Suppressor macrophage treated with lipopolysaccharide for 4 hours (primary cell): Measurements from ENCODE around the gene GRIN2C.
"Not testable (repeated sequence)": the region's sequence is repeated elsewhere in the genome, so short reads cannot be mapped to it uniquely, and the experiment has no call there.

Source experiments
- DNase-seq: peaks from one replicate; pipeline ENCODE4 v3.0.0-alpha.2; 2020

The GRIN2C gene

DNA sequence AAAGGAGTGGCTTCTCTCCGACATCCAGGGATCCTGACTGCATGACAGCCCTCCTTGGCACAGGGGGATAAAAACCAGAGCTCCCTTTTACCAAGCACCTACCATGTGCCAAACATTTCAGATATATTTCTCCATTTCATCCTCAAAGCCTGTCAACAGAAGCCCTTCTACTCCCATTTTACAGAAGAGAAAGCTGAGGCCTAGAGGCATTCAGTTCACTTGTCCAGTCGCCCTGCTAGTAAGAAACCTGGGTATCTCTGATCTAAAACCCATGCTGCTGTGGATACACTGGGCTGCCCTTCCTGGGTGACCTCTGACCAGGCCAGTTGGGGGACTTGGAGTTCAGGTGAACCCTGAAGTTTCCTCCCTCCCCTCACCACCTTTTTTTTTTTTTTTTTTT lies 19.0 kb upstream of the GRIN2C start:
- DNase-seq, result no peak

- DNase-seq, result no peak
Measured at GRCh38 chr17:74877592-74878548, 18.2 kb upstream of the GRIN2C start.

- DNase-seq, result no peak
Measured at GRCh38 chr17:74875977-74876593, 16.4 kb upstream of the GRIN2C start.

- no peak for DNase-seq
Measured at GRCh38 chr17:74875155-74875976, 15.7 kb upstream of the GRIN2C start.

DNA sequence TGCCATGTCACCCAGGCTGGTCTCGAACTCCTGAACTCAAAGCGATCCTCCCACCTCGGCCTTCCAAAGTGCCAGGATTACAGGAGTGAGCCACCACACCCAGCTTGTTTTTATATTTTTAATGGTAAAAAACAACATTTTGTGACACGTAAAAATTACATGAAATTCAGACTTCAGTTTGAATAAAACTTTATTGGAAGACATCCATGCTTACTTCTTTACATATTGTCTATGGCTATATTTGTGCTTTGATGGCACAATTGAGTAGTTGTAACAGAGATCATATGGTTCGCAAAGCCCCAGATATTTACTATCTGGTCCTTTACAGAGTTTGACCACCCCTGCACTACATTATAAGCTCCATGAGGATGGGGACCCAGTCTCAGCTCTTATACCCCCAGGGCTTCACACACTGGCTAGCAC lies 14.9 kb upstream of the GRIN2C start:
- DNase-seq, result no peak

GRCh38 chr17:74873874-74874614 lies 14.4 kb upstream of the GRIN2C start:
- peak; percentile 40 for DNase-seq

GRCh38 chr17:74873037-74873873 lies 13.6 kb upstream of the GRIN2C start:
- DNase-seq, result peak; percentile 100

GRCh38 chr17:74872313-74873036 lies 12.8 kb upstream of the GRIN2C start, which contains the start of gene FDXR:
FDXR (minus strand) TSS chr17:74872994; CDS start chr17:74872944, 50 bp downstream.
- DNase-seq, result no peak

DNA sequence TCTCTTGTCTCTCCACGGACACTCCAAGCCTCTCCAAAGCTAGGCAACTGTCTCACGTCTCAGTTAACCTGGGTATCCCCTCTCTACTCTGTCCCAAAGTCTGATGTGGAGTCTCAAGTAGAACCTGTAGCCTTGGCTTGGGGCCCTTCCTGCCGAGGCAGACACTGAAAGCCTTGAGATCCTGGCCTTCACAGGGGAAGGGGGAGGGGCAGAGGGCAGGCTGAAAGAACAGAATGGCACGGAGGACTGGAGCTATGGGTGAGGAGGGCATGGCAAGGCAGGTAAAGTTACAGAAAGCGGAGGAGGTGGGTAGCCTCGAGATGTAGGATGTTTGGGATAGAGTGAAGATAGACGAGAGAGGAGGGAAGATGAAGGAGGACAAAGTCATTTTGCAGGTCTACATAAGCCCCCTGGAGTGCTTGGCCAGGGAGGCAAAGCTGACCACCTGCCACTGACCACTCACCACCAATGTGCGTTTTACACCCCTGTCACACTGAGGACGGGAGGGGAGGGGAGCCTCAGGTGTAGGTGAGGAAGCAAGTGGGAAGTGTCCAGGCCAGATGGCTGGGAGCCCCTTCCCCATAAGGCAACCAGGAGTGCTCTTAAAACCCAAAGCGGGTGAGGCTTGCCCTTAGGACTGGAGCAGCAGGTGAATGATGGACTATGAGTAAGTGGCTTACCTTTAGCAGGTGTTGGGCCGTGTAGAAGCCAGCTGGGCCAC lies 11.8 kb upstream of the GRIN2C start:
- DNase-seq, result no peak

DNA sequence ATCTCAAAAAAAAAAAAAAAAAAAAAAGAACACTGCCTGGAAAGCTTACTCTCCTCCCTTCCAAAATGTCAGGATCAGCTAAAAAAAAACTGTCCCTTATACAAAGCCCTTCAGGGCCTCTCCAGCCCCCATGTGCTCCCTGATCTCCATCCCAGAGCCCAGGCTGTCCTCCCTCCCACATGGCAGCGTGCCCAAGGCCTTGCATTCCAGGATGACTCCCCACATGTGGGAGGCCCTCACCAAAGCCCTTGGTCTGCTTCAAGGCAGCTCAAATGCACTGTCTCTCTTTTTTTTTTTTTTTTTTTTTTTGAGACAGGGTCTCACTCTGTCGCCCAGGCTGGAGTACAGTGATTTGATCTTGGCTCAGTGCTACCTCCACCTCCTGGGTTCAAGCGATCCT lies 10.8 kb upstream of the GRIN2C start:
- DNase-seq, result no peak

- not testable (repeated sequence) for DNase-seq
Measured at GRCh38 chr17:74870028-74870427, 10.3 kb upstream of the GRIN2C start.

- DNase-seq, result no peak
Measured at GRCh38 chr17:74868908-74869255, 9.2 kb upstream of the GRIN2C start.

- no peak for DNase-seq
Measured at GRCh38 chr17:74868251-74868907, 8.7 kb upstream of the GRIN2C start.

GRCh38 chr17:74866198-74866835 lies 6.6 kb upstream of the GRIN2C start:
- DNase-seq, result no peak

DNA sequence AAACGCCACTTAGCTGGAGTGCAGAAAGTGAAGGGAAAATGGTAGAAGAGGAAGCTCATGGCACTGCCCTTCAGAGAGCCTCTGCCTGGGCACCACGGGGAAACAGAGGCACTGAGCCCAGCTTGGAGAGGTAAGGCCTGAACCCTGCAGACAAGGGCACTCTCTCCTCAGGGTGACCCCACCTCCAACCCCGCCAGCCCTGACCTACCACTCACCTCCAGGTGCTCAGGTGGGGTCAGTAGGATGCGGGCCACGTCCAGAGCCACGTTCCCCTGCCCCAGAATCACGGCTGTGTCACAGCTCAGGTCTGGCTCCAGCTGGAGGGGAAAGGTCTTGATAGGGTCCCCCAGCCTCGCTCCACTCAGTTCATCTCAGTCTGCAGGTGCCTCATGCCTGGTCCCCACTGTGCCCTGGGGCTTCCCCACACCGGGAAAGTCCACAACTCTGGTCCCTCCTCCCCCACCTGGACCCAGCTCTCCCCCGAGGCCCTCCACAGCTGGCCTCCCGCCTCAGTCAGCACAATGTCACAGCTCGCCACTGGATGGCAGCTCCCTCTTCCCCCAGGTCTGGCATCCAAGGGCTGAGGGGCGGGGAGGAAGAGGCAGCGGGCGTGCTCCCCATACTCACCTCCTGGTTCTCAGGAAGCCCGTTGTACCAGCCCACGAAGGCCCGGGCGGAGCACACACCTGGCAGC lies 6.0 kb upstream of the GRIN2C start:
- no peak for DNase-seq

- DNase-seq, result peak; percentile 85
Measured at GRCh38 chr17:74864866-74865395, 5.2 kb upstream of the GRIN2C start.

DNA sequence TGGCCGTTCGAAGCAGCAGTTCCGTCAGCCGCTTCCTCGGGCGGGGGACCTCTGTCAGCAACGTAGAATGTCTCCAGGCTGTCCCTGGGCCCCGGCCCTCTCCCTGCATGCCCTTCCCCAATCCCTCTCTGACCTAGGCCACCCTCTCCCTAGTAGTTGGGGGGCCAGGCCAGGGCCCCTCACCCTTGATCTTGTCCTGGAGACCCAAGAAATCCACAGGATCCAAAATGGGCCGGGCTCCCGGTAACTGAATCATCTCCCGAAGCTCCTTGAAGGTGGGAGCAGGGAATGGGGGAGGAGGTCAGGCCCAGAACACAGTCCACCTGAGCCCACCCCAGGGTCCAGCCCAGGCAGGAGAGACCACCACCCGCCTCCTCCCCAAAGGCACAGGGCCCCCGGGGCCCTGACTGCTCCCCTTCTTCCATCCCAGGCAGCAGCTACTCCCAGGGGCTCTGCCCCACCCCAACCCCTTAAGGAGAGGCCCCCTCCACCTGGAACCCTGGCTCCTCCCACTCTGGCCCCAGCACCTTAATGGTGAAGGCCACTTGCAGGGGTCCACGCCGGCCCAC lies 4.7 kb upstream of the GRIN2C start:
- no peak for DNase-seq
